Measurements from ENCODE around the gene ZFAND3. TPM values are rescaled to one million over a fixed set of nuclear protein-coding genes. Genes with fewer than 3 reads are reported as not detected.

ZFAND3 gene
- total RNA-seq, 1 experiment from 2014 or later, result 22.2 TPM

DNA sequence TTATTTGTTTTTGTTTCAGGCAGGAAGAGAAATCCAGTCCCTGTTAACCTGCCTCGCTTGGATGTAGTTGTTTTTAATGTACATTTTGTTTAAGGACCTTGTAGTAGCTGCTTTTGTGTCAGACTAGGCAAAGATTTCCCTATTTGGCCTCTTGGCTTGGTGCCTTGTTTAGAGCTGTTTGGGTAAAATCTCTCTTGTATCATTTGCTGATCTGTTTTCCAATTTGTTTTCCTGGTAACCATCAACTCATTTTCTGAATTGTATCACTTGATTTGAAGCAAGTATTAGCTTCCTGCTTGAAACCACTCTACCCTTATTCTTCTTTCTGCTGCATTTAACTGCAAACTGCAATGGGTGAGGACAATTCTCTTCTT is 160.7 kb downstream of the ZFAND3 start:
- Histone ChIP-seq H4K20me1 (ENCODE audit: low read length) (peaks cover 14% of the 10 kb centered on the region), H3K27ac (ENCODE audit: low read length) (no peak overlapping the region), H2AFZ (ENCODE audit: low read length) (no peak overlapping the region), H3K4me2 (ENCODE audit: low read length) (no peak overlapping the region), H3K4me1 (ENCODE audit: insufficient read depth, low read length) (no peaks in the 10 kb centered on the region), H3K27me3 (ENCODE audit: low read length) (no peaks in the 10 kb centered on the region), H3K9me3 (ENCODE audit: low read length) (no peaks in the 10 kb centered on the region), H3K9me2 (replicated peaks; ENCODE audit: low read length) (no peaks in the 10 kb centered on the region), H3F3A (ENCODE audit: low read length, unreplicated experiment) (no peaks in the 10 kb centered on the region), H3K4me3 (ENCODE audit: low read length) (no peak overlapping the region), H3K36me3 (ENCODE audit: low read depth, low read length) (no peaks in the 10 kb centered on the region), H3K9ac (ENCODE audit: low read length) (no peak overlapping the region), H3K79me2 (ENCODE audit: low read length) (peaks cover 78% of the 10 kb centered on the region)
- POLR2A ChIA-PET (ENCODE audit: unreplicated experiment), result no interaction called here
- BruUV-seq (replicated peaks), result no TSS peak
- intact Hi-C loops (cut with micrococcal nuclease), result no loop called here
- DNase-seq (no peak), ATAC-seq (no peak)
- TF ChIP-seq, protein P1, sequence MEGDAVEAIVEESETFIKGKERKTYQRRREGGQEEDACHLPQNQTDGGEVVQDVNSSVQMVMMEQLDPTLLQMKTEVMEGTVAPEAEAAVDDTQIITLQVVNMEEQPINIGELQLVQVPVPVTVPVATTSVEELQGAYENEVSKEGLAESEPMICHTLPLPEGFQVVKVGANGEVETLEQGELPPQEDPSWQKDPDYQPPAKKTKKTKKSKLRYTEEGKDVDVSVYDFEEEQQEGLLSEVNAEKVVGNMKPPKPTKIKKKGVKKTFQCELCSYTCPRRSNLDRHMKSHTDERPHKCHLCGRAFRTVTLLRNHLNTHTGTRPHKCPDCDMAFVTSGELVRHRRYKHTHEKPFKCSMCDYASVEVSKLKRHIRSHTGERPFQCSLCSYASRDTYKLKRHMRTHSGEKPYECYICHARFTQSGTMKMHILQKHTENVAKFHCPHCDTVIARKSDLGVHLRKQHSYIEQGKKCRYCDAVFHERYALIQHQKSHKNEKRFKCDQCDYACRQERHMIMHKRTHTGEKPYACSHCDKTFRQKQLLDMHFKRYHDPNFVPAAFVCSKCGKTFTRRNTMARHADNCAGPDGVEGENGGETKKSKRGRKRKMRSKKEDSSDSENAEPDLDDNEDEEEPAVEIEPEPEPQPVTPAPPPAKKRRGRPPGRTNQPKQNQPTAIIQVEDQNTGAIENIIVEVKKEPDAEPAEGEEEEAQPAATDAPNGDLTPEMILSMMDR (conservative IDR thresholded peaks at IDR 0.05; ENCODE audit: low read depth, low read length), result no peak
- no peak for TF ChIP-seq EZH2 (IDR thresholded peaks at IDR 0.05; ENCODE audit: low read length, unreplicated experiment)
- no peak for TF ChIP-seq EZH2phosphoT487 (IDR thresholded peaks at IDR 0.05; ENCODE audit: borderline replicate concordance, low read length)
- CTCF ChIA-PET, result no interaction called here

DNA sequence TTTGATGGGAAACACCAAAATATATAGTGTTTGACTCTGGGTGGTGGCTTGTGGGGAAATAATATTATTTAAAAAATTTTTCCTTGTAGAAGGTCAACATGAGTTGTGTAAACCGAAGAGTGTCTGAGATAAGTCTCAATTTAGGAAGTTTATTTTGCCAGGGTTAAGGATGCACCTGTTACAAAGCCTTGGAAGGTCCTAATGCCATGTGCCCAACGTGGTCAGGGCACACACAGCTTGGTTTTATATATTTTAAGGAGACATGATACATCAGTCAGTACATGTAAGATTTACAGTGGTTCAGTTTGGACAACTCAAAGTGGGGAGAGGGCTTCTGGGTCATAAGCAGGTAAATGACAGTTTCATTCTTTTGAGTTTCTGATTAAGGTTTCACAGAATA is 162.1 kb downstream of the ZFAND3 start:
- H3F3A ChIP-seq (ENCODE audit: low read length, unreplicated experiment), result no peaks in the 10 kb centered on the region
- no TSS peak for BruUV-seq (replicated peaks)
- H3K9ac ChIP-seq (ENCODE audit: low read length), result no peak overlapping the region
- no peak for DNase-seq
- peaks cover 2% of the 10 kb centered on the region for H3K4me1 ChIP-seq (ENCODE audit: insufficient read depth, low read length)
- TF ChIP-seq, protein P1 (conservative IDR thresholded peaks at IDR 0.05; ENCODE audit: low read depth, low read length), result no peak
- TF ChIP-seq EZH2 (IDR thresholded peaks at IDR 0.05; ENCODE audit: low read length, unreplicated experiment) (no peak), EZH2phosphoT487 (IDR thresholded peaks at IDR 0.05; ENCODE audit: borderline replicate concordance, low read length) (no peak)
- H3K79me2 ChIP-seq (ENCODE audit: low read length), result peaks cover 79% of the 10 kb centered on the region
- H3K9me3 ChIP-seq (ENCODE audit: low read length), result no peaks in the 10 kb centered on the region
- no peak overlapping the region for H3K4me3 ChIP-seq (ENCODE audit: low read length)
- H2AFZ ChIP-seq (ENCODE audit: low read length), result no peak overlapping the region
- ChIA-PET POLR2A (ENCODE audit: unreplicated experiment) (no interaction called here), CTCF (no interaction called here)
- no peak overlapping the region for H3K4me2 ChIP-seq (ENCODE audit: low read length)
- intact Hi-C loops (cut with micrococcal nuclease), result no loop called here
- H3K36me3 ChIP-seq (ENCODE audit: low read depth, low read length), result no peaks in the 10 kb centered on the region
- H3K27me3 ChIP-seq (ENCODE audit: low read length), result no peaks in the 10 kb centered on the region
- peaks cover 14% of the 10 kb centered on the region for H4K20me1 ChIP-seq (ENCODE audit: low read length)
- H3K27ac ChIP-seq (ENCODE audit: low read length), result no peak overlapping the region
- ATAC-seq, result no peak
- no peaks in the 10 kb centered on the region for H3K9me2 ChIP-seq (replicated peaks; ENCODE audit: low read length)

DNA sequence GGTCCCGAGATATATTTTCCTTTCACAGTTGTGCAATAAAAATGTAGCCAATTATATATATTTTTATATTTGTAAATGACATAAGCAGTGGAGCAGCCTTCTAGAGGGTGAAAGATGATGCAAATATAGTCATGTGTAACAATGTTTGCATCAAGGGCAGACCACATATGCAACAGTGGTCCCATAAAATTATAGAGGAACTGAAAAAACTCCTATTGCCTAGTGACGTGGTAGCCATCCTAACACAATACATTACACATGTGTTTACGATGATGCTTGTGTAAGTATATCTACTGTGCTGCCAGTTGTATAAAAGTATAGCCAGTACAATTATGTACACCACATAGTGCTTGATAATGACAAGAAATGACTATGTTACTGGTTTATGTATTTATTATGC is 162.8 kb downstream of the ZFAND3 start:
- Histone ChIP-seq H4K20me1 (ENCODE audit: low read length) (peaks cover 16% of the 10 kb centered on the region), H3K79me2 (ENCODE audit: low read length) (peaks cover 82% of the 10 kb centered on the region), H3K9me3 (ENCODE audit: low read length) (no peaks in the 10 kb centered on the region), H3K27me3 (ENCODE audit: low read length) (no peaks in the 10 kb centered on the region), H3K4me1 (ENCODE audit: insufficient read depth, low read length) (peaks cover 8% of the 10 kb centered on the region), H3K9ac (ENCODE audit: low read length) (no peak overlapping the region), H3K36me3 (ENCODE audit: low read depth, low read length) (no peaks in the 10 kb centered on the region), H2AFZ (ENCODE audit: low read length) (no peak overlapping the region), H3K9me2 (replicated peaks; ENCODE audit: low read length) (no peaks in the 10 kb centered on the region), H3K27ac (ENCODE audit: low read length) (no peak overlapping the region), H3K4me2 (ENCODE audit: low read length) (no peak overlapping the region), H3F3A (ENCODE audit: low read length, unreplicated experiment) (no peaks in the 10 kb centered on the region), H3K4me3 (ENCODE audit: low read length) (no peak overlapping the region)
- TF ChIP-seq, protein P1 (conservative IDR thresholded peaks at IDR 0.05; ENCODE audit: low read depth, low read length), result no peak
- no peak for TF ChIP-seq EZH2 (IDR thresholded peaks at IDR 0.05; ENCODE audit: low read length, unreplicated experiment)
- TF ChIP-seq EZH2phosphoT487 (IDR thresholded peaks at IDR 0.05; ENCODE audit: borderline replicate concordance, low read length), result no peak
- ChIA-PET POLR2A (ENCODE audit: unreplicated experiment) (no interaction called here), CTCF (no interaction called here)
- DNase-seq (no peak), ATAC-seq (no peak)
- BruUV-seq (replicated peaks), result no TSS peak
- intact Hi-C loops (cut with micrococcal nuclease), result no loop called here

All from PC-3 (cell line).